Measurements from ENCODE around the gene ZNF502. TPM values are rescaled to one million over a fixed set of nuclear protein-coding genes. Genes with fewer than 3 reads are reported as not detected.

Gene ZNF502
- total RNA-seq, 1 experiment from 2014 or later, result 3.6 TPM

DNA sequence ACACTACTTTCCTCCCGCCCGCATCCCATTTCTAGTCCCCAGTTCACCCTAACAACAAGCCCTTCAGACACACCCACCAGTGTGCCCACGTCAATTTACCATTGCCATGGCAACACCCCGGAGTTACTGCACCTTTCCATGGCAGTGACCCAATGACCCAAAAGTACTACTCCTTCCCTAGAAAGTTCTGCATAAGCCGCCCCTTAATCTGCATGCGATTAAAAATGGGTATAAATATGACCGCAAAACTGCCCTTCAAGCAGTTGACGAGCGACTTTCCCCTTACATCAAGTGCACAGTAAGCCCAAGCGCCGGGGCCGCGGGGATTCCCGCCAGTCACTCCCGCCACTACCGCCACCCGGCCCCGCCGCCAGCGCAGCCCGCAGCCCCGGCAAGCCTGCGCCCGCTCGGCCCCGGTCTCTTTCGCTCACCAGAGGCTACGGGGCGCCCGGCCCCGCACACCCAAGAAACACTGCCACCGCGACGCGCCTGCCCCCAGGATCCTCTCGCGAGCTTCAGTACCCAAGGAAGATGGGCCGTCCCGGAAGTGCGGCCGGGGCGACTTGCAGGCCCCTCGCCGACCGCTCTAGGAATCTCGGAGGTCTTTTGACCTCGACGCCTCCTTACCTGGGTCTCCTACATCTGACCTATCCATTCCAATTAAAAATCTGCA, 27.2 kb upstream of the ZNF502 start:
- POLR2A ChIA-PET, result interaction anchor here (0.6 to 1.1 kb wide), 3 partner anchors 12 to 52 kb away, joined by 3 to 4 read pairs (median 3); partner anchors contain the start of gene ZNF35
- DNase-seq (ENCODE audit: low spot score) (peak; percentile 82), ATAC-seq (peak; percentile 98)
- Mint-ChIP-seq H3K36me3 (peaks cover 44% of the 10 kb centered on the region), H3K4me1 (peaks cover 5% of the 10 kb centered on the region), H3K9me3 (peaks cover 79% of the 10 kb centered on the region), H3K4me3 (peak overlapping the region; percentile 90), H3K27me3 (ENCODE audit: low read depth) (peaks cover 38% of the 10 kb centered on the region), H3K27ac (peak overlapping the region; percentile 44; the same call in 1 of the 2 replicates)
- CTCF ChIA-PET, result interaction anchor here (1.7 kb wide), 1 partner anchor 24 kb away, joined by 6 read pairs; no protein-coding TSS in a partner anchor
- TF ChIP-seq HMGA2 (CRISPR knock-in tag; IDR thresholded peaks at IDR 0.05) (no peak), NR1H2 (CRISPR knock-in tag; IDR thresholded peaks at IDR 0.05) (no peak), ZNF138 (CRISPR knock-in tag; conservative IDR thresholded peaks at IDR 0.05) (no peak), JAZF1 (CRISPR knock-in tag; IDR thresholded peaks at IDR 0.05) (no peak), OVOL2 (CRISPR knock-in tag; IDR thresholded peaks at IDR 0.05; ENCODE audit: borderline replicate concordance) (no peak), SP1 (CRISPR knock-in tag; conservative IDR thresholded peaks at IDR 0.05) (peak; percentile 64), ZNF232 (CRISPR knock-in tag; IDR thresholded peaks at IDR 0.05) (no peak), TCF7 (CRISPR knock-in tag; IDR thresholded peaks at IDR 0.05; ENCODE audit: low read depth) (no peak), CREM (CRISPR knock-in tag; IDR thresholded peaks at IDR 0.05) (peak; percentile 79; the same call in 1 of the 2 replicates), GTF2I (CRISPR knock-in tag; conservative IDR thresholded peaks at IDR 0.05) (no peak), CREB1 (CRISPR knock-in tag; IDR thresholded peaks at IDR 0.05) (no peak), TP53 (CRISPR knock-in tag; IDR thresholded peaks at IDR 0.05) (peak; percentile 63; the same call in 1 of the 2 replicates), SMAD3 (CRISPR knock-in tag; IDR thresholded peaks at IDR 0.05; ENCODE audit: borderline replicate concordance) (0 out of 2 replicates have a peak, but pooled peaks have one; percentile 42), GRHL2 (CRISPR knock-in tag; IDR thresholded peaks at IDR 0.05; ENCODE audit: insufficient replicate concordance, severe bottlenecking) (no peak), TEAD1 (CRISPR knock-in tag; IDR thresholded peaks at IDR 0.05) (peak; percentile 68), NFYB (CRISPR knock-in tag; conservative IDR thresholded peaks at IDR 0.05; ENCODE audit: low read depth) (no peak)
- TF ChIP-seq, protein P1, sequence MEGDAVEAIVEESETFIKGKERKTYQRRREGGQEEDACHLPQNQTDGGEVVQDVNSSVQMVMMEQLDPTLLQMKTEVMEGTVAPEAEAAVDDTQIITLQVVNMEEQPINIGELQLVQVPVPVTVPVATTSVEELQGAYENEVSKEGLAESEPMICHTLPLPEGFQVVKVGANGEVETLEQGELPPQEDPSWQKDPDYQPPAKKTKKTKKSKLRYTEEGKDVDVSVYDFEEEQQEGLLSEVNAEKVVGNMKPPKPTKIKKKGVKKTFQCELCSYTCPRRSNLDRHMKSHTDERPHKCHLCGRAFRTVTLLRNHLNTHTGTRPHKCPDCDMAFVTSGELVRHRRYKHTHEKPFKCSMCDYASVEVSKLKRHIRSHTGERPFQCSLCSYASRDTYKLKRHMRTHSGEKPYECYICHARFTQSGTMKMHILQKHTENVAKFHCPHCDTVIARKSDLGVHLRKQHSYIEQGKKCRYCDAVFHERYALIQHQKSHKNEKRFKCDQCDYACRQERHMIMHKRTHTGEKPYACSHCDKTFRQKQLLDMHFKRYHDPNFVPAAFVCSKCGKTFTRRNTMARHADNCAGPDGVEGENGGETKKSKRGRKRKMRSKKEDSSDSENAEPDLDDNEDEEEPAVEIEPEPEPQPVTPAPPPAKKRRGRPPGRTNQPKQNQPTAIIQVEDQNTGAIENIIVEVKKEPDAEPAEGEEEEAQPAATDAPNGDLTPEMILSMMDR (IDR thresholded peaks at IDR 0.05), result no peak
- TF ChIP-seq, protein P2, sequence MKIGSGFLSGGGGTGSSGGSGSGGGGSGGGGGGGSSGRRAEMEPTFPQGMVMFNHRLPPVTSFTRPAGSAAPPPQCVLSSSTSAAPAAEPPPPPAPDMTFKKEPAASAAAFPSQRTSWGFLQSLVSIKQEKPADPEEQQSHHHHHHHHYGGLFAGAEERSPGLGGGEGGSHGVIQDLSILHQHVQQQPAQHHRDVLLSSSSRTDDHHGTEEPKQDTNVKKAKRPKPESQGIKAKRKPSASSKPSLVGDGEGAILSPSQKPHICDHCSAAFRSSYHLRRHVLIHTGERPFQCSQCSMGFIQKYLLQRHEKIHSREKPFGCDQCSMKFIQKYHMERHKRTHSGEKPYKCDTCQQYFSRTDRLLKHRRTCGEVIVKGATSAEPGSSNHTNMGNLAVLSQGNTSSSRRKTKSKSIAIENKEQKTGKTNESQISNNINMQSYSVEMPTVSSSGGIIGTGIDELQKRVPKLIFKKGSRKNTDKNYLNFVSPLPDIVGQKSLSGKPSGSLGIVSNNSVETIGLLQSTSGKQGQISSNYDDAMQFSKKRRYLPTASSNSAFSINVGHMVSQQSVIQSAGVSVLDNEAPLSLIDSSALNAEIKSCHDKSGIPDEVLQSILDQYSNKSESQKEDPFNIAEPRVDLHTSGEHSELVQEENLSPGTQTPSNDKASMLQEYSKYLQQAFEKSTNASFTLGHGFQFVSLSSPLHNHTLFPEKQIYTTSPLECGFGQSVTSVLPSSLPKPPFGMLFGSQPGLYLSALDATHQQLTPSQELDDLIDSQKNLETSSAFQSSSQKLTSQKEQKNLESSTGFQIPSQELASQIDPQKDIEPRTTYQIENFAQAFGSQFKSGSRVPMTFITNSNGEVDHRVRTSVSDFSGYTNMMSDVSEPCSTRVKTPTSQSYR (CRISPR knock-in tag; IDR thresholded peaks at IDR 0.05), result no peak
- TF ChIP-seq, protein P3, sequence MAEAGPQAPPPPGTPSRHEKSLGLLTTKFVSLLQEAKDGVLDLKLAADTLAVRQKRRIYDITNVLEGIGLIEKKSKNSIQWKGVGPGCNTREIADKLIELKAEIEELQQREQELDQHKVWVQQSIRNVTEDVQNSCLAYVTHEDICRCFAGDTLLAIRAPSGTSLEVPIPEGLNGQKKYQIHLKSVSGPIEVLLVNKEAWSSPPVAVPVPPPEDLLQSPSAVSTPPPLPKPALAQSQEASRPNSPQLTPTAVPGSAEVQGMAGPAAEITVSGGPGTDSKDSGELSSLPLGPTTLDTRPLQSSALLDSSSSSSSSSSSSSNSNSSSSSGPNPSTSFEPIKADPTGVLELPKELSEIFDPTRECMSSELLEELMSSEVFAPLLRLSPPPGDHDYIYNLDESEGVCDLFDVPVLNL (CRISPR knock-in tag; IDR thresholded peaks at IDR 0.05; ENCODE audit: borderline replicate concordance, low read depth), result no peak
- TF ChIP-seq, protein P4, sequence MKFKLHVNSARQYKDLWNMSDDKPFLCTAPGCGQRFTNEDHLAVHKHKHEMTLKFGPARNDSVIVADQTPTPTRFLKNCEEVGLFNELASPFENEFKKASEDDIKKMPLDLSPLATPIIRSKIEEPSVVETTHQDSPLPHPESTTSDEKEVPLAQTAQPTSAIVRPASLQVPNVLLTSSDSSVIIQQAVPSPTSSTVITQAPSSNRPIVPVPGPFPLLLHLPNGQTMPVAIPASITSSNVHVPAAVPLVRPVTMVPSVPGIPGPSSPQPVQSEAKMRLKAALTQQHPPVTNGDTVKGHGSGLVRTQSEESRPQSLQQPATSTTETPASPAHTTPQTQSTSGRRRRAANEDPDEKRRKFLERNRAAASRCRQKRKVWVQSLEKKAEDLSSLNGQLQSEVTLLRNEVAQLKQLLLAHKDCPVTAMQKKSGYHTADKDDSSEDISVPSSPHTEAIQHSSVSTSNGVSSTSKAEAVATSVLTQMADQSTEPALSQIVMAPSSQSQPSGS (CRISPR knock-in tag; IDR thresholded peaks at IDR 0.05; ENCODE audit: borderline replicate concordance, low read depth), result no peak
- TF ChIP-seq, protein P5, sequence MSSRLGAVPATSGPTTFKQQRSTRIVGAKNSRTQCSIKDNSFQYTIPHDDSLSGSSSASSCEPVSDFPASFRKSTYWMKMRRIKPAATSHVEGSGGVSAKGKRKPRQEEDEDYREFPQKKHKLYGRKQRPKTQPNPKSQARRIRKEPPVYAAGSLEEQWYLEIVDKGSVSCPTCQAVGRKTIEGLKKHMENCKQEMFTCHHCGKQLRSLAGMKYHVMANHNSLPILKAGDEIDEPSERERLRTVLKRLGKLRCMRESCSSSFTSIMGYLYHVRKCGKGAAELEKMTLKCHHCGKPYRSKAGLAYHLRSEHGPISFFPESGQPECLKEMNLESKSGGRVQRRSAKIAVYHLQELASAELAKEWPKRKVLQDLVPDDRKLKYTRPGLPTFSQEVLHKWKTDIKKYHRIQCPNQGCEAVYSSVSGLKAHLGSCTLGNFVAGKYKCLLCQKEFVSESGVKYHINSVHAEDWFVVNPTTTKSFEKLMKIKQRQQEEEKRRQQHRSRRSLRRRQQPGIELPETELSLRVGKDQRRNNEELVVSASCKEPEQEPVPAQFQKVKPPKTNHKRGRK (CRISPR knock-in tag; IDR thresholded peaks at IDR 0.05; ENCODE audit: borderline replicate concordance), result no peak
- TF ChIP-seq, protein P6, sequence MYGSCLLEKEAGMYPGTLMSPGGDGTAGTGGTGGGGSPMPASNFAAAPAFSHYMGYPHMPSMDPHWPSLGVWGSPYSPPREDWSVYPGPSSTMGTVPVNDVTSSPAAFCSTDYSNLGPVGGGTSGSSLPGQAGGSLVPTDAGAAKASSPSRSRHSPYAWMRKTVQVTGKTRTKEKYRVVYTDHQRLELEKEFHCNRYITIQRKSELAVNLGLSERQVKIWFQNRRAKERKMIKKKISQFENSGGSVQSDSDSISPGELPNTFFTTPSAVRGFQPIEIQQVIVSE (CRISPR knock-in tag; IDR thresholded peaks at IDR 0.05; ENCODE audit: borderline replicate concordance), result no peak
- TF ChIP-seq, protein P7, sequence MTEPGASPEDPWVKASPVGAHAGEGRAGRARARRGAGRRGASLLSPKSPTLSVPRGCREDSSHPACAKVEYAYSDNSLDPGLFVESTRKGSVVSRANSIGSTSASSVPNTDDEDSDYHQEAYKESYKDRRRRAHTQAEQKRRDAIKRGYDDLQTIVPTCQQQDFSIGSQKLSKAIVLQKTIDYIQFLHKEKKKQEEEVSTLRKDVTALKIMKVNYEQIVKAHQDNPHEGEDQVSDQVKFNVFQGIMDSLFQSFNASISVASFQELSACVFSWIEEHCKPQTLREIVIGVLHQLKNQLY (CRISPR knock-in tag; IDR thresholded peaks at IDR 0.05), result no peak
- TF ChIP-seq, protein P8, sequence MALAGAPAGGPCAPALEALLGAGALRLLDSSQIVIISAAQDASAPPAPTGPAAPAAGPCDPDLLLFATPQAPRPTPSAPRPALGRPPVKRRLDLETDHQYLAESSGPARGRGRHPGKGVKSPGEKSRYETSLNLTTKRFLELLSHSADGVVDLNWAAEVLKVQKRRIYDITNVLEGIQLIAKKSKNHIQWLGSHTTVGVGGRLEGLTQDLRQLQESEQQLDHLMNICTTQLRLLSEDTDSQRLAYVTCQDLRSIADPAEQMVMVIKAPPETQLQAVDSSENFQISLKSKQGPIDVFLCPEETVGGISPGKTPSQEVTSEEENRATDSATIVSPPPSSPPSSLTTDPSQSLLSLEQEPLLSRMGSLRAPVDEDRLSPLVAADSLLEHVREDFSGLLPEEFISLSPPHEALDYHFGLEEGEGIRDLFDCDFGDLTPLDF (CRISPR knock-in tag; IDR thresholded peaks at IDR 0.05), result no peak
- TF ChIP-seq, protein P9, sequence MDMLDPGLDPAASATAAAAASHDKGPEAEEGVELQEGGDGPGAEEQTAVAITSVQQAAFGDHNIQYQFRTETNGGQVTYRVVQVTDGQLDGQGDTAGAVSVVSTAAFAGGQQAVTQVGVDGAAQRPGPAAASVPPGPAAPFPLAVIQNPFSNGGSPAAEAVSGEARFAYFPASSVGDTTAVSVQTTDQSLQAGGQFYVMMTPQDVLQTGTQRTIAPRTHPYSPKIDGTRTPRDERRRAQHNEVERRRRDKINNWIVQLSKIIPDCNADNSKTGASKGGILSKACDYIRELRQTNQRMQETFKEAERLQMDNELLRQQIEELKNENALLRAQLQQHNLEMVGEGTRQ (CRISPR knock-in tag; IDR thresholded peaks at IDR 0.05), result no peak

Data from WTC11 (cell line).